AG04449 (cell line): Measurements from ENCODE around the gene IL17RA.

ENCODE experiments used
- CTCF ChIA-PET: fragments of 350-600 bp; formaldehyde crosslinking; extraction: SDS; loops from one replicate; lab custom pipeline; 2021; ENCODE audit warnings: antibody characterized with exemption; lab: Yijun Ruan, JAX
- POLR2A ChIA-PET: fragments of 400-600, 350-600 bp; formaldehyde crosslinking; extraction: SDS; loops from one replicate; lab custom pipeline; 2020; ENCODE audit warnings: antibody characterized with exemption, inconsistent platforms; lab: Yijun Ruan, JAX
- DNase-seq: peaks from one replicate; pipeline ENCODE4 v3.0.0-alpha.2; 2010; ENCODE audit warnings: low read depth, low spot score
- H3K4me3 ChIP-seq: 2 replicates; pipeline ENCODE4 v1.5.1; 2011; ENCODE audit warnings: low read depth, mild to moderate bottlenecking, control low read depth, low read length
- TF ChIP-seq, protein P1 (sequence below): IDR thresholded peaks from one replicate; pipeline ENCODE4 v1.5.1; 2011; ENCODE audit warnings: mild to moderate bottlenecking, moderate library complexity, low read length, control low read depth, inconsistent platforms; ENCODE audit not compliant: insufficient read depth; ENCODE audit errors: missing control alignments

Gene IL17RA

DNA sequence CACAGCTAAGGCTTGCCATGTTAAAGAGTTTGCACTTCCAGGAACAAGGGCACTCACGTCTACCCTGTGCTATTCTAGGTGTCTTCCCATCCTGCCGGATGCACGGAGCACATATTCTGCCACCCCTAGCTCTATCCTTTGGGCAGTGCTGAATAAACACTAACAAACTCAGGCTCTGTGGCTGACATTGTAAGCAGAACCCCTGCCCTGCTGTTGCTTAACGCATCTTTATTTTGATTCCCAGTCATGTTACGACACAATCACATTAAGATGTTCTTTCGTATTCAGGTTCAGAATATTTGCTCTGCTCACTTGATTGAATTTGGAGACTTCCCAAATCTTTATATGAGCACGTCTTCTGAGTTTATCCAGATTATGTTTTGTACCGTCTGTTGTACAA is 77.9 kb downstream of the IL17RA start:
- CTCF ChIA-PET: interaction anchor here (0.9 to 10.0 kb wide), 2 partner anchors 10 to 35 kb away, joined by 3 to 225 read pairs; no protein-coding TSS in a partner anchor
- no peak for DNase-seq
- H3K4me3 ChIP-seq: no peak overlapping the region
- POLR2A ChIA-PET: interaction anchor here (1.1 kb wide), 1 partner anchor 9 kb away, joined by 3 read pairs; no protein-coding TSS in a partner anchor
- TF ChIP-seq, protein P1, sequence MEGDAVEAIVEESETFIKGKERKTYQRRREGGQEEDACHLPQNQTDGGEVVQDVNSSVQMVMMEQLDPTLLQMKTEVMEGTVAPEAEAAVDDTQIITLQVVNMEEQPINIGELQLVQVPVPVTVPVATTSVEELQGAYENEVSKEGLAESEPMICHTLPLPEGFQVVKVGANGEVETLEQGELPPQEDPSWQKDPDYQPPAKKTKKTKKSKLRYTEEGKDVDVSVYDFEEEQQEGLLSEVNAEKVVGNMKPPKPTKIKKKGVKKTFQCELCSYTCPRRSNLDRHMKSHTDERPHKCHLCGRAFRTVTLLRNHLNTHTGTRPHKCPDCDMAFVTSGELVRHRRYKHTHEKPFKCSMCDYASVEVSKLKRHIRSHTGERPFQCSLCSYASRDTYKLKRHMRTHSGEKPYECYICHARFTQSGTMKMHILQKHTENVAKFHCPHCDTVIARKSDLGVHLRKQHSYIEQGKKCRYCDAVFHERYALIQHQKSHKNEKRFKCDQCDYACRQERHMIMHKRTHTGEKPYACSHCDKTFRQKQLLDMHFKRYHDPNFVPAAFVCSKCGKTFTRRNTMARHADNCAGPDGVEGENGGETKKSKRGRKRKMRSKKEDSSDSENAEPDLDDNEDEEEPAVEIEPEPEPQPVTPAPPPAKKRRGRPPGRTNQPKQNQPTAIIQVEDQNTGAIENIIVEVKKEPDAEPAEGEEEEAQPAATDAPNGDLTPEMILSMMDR: no peak

DNA sequence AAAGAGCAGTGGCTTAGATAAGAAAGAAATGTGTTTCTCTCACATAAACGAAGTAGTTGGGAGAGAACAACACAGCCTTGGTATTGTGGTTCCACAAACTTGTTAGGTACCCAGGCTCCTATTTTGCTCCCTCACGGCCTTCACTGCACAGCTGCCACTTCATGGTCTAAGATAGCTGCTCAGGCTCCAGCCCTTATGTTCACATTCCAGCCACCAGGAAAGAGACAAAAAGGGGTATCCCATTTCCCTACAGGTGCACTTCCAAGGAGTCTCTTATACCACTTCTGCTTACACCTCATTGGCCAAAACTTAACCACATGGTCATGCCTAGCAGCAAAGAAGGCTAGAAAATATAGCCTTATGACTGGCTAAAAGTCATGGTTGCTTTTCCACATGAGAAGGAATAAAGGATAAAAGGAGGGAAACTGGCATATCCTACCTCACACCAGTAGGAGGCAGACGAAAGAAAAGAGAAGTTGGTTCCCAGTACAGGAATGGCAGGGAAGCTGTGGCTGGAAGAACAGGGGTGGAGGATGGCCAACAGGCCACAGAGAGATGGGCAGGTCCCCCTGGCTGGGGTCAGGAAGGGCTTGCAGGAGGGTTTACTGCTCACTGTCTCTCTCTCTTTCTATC is 79.7 kb downstream of the IL17RA start:
- ChIA-PET CTCF (interaction anchor here (10.0 kb wide), 1 partner anchor 9 kb away, joined by 225 read pairs; no protein-coding TSS in a partner anchor), POLR2A (interaction anchor here (0.6 kb wide), 1 partner anchor 31 kb away, joined by 3 read pairs; no protein-coding TSS in a partner anchor)
- DNase-seq: no peak
- H3K4me3 ChIP-seq: no peak overlapping the region
- TF ChIP-seq, protein P1: no peak
